Stomach smooth muscle (tissue), 2 donors: ENCODE results near the gene ETV3L.

ENCODE experiments used
- H3K27ac ChIP-seq: one replicate; pipeline ENCODE4 v1.7.0; 2013; ENCODE audit warnings: mild to moderate bottlenecking, low read length, inconsistent platforms
- H3K27me3 ChIP-seq, 2 donors: one replicate each; pipeline ENCODE4 v1.7.0; 2013; ENCODE audit warnings: low read length in 2 of 2; ENCODE audit not compliant: insufficient read depth in 2 of 2, control insufficient read depth in 1 of 2
- H3K36me3 ChIP-seq, 2 donors: one replicate each; pipeline ENCODE4 v1.7.0; 2013; ENCODE audit warnings: low read length in 2 of 2; ENCODE audit not compliant: control insufficient read depth in 2 of 2, insufficient read depth in 2 of 2
- H3K4me1 ChIP-seq: one replicate; pipeline ENCODE4 v1.7.0; 2013; ENCODE audit warnings: low read length; ENCODE audit not compliant: control insufficient read depth, insufficient read depth
- H3K4me3 ChIP-seq, 2 donors: one replicate each; pipeline ENCODE4 v1.7.0; 2013; ENCODE audit warnings: low read length in 2 of 2
- H3K9ac ChIP-seq, 2 donors: one replicate each; pipeline ENCODE4 v1.7.0; 2013; ENCODE audit warnings: low read length in 2 of 2, mild to moderate bottlenecking in 1 of 2
- H3K9me3 ChIP-seq, 2 donors: one replicate each; pipeline ENCODE4 v1.7.0; 2013; ENCODE audit warnings: low read length in 2 of 2; ENCODE audit not compliant: control insufficient read depth in 2 of 2
- donor health status: healthy.
- donor health status: Pancreatic carcinoma.

Gene ETV3L

DNA sequence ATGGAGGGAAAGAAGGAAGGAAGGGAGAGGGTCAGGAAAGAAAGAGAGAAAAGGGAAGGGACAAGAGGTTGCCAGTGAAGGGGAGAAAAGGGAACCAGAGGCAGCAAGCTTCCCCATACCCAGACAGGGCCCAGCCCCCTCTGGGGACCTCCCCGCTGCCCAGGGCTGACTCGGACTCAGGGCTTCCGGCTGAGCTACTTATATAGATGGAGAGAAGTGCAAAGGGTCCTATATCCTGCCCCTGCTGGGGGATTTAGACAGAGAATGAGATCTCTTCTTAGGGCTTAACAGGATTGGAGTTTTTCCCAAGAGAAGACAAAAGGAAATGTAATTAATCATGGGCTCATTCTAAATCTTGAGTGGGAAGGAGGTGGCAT is at the start of gene ETV3L:
TSS of gene ETV3L (minus strand) at position 176 of the 377 bp plus-strand sequence. CDS start 285 bp downstream, outside the sequence.
- Histone ChIP-seq H3K27me3 (peaks cover 0 to 7% of the 10 kb centered on the region in 2 donors), H3K4me3 (no peak within 1 kb of the TSS), H3K27ac (no peak within 1 kb of the TSS), H3K9ac (no peak within 1 kb of the TSS), H3K4me1 (no peaks in the 10 kb centered on the region), H3K9me3 (no peaks in the 10 kb centered on the region), H3K36me3 (no peaks in the 10 kb centered on the region)

DNA sequence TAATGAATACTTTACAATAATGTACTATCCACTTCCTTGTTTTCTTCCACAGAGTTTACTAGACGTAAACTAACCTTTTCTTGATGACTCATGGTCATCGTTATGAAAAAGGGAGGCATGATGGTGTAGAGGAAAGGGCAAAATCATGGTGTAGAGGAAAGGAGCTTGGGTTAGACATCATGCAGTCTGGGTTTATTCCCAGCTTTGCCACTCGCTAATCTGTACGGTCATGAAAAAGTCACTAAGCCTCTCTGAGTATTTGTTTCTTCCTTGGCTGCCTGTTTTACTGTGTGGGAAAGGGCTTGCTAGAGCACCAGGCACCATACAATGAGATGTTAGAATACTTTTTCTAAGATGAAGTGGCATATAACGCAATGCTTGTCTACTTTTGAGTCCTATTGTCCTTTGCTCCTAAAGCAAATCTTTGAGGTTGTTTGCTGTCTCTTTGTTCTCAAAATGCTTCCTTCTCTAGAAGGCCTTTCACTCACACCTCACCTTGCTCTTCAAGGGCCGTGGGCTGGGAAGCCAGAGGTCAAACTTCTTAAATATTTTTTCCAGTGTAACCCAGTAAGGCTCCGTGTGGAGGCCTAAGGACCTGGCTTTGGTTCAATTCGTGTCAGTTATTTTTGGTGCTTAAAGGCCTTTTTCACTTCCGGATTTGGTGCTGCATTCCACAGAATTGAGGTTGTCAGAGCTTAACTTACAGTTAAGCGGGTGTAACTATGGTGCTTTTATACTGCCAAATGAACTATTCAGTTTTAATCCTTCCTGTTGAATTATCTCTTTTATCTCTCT is 48.5 kb upstream of the ETV3L start:
- Histone ChIP-seq H3K27ac (no peak overlapping the region), H3K4me3 (no peak overlapping the region), H3K36me3 (no peaks in the 10 kb centered on the region), H3K9me3 (no peaks in the 10 kb centered on the region), H3K9ac (no peak overlapping the region), H3K4me1 (no peaks in the 10 kb centered on the region), H3K27me3 (no peaks in the 10 kb centered on the region)

- H3K9ac ChIP-seq = no peak overlapping the region
Observed at GRCh38 chr1:157147037-157147436, 47.4 kb upstream of the ETV3L start.

DNA sequence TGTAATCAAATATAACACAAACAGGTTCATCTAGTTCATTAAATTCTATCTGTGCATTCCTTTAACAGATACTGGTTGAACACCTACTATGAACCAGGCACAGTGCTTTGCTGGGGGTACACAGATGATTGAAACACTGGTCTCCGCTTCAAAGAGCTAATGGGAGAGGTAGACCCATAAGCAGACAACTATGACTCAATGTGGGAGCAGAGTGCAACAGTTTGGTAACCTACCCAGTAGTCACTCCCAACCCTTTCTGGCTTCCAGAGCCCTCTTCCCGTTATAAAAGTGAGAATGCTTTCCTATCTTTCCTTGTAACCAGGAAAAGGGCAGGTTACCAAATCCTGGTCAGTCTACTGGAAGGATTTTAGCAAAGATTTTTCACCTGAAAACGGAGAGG is 46.6 kb upstream of the ETV3L start:
- Histone ChIP-seq H3K27ac (no peak overlapping the region), H3K9ac (no peak overlapping the region), H3K9me3 (no peaks in the 10 kb centered on the region), H3K36me3 (no peaks in the 10 kb centered on the region), H3K4me1 (no peaks in the 10 kb centered on the region), H3K4me3 (no peak overlapping the region), H3K27me3 (no peaks in the 10 kb centered on the region)

More at GRCh38 chr1:157147037-157147436, 47.4 kb upstream of the ETV3L start:
- H3K9me3 ChIP-seq = no peaks in the 10 kb centered on the region
- H3K4me1 ChIP-seq = no peaks in the 10 kb centered on the region
- H3K27ac ChIP-seq = no peak overlapping the region
- no peaks in the 10 kb centered on the region for H3K27me3 ChIP-seq
- no peak overlapping the region for H3K4me3 ChIP-seq
- no peaks in the 10 kb centered on the region for H3K36me3 ChIP-seq

DNA sequence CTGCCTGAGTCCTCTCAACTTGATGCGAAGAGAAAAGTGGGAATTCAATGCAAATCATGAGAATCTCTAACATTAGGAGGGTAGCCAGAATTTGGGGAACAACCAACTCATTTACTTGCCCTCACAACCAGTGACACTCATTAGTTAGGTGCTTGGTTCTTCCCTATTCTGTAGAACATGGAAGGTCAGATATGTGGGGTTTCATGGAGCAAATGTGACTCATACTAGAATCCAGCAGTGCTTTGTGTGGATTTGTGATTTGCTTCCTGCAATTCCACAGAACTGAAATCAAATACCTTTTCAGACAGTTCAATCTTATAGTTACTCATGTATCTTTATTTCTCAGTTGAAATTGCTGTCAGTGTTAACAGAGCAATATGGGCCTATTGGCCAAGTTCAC is 45.5 kb upstream of the ETV3L start:
- no peaks in the 10 kb centered on the region for H3K27me3 ChIP-seq
- H3K36me3 ChIP-seq = no peaks in the 10 kb centered on the region
- H3K4me3 ChIP-seq = no peak overlapping the region

GRCh38 chr1:157144509-157144908 is 44.9 kb upstream of the ETV3L start:
- no peak overlapping the region for H3K27ac ChIP-seq
- H3K4me3 ChIP-seq = no peak overlapping the region
- no peaks in the 10 kb centered on the region for H3K9me3 ChIP-seq
- H3K27me3 ChIP-seq = no peaks in the 10 kb centered on the region
- no peaks in the 10 kb centered on the region for H3K4me1 ChIP-seq
- no peaks in the 10 kb centered on the region for H3K36me3 ChIP-seq
- no peak overlapping the region for H3K9ac ChIP-seq

More for the DNA sequence above, 45.5 kb upstream of the ETV3L start:
- Histone ChIP-seq H3K27ac (no peak overlapping the region), H3K4me1 (no peaks in the 10 kb centered on the region), H3K9ac (no peak overlapping the region), H3K9me3 (no peaks in the 10 kb centered on the region)

GRCh38 chr1:157142765-157143423 is 43.3 kb upstream of the ETV3L start:
- Histone ChIP-seq H3K4me3 (no peak overlapping the region), H3K4me1 (peaks cover 8% of the 10 kb centered on the region), H3K27me3 (no peaks in the 10 kb centered on the region), H3K36me3 (no peaks in the 10 kb centered on the region), H3K9ac (no peak overlapping the region), H3K27ac (no peak overlapping the region), H3K9me3 (no peaks in the 10 kb centered on the region)

DNA sequence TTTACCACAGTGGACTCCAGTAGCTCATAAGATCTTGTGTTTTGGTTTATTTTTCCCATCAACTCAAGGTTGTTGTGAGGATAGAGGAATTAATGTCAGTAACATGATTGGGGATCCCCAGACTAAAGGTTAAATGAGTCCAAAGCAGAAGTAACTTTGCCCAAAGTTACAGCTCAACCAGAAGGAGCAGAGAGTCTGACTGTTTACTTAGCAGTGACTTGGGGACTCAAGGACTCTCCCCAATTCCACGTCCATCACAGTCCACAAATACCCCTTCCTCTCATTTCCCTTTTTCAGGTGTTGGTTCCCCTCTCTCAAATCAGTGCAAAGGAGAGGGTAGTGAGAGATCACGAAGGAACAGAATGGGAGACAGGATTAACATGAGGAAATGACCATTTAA is 42.6 kb upstream of the ETV3L start:
- Histone ChIP-seq H3K4me3 (no peak overlapping the region), H3K36me3 (no peaks in the 10 kb centered on the region), H3K27ac (no peak overlapping the region)

GRCh38 chr1:157141212-157141855 is 41.7 kb upstream of the ETV3L start:
- Histone ChIP-seq H3K4me1 (peaks cover 18% of the 10 kb centered on the region), H3K27me3 (no peaks in the 10 kb centered on the region), H3K36me3 (no peaks in the 10 kb centered on the region), H3K4me3 (no peak overlapping the region), H3K9ac (no peak overlapping the region), H3K9me3 (no peaks in the 10 kb centered on the region), H3K27ac (no peak overlapping the region)

More for the DNA sequence above, 42.6 kb upstream of the ETV3L start:
- peaks cover 11% of the 10 kb centered on the region for H3K4me1 ChIP-seq
- H3K9ac ChIP-seq = no peak overlapping the region
- H3K27me3 ChIP-seq = no peaks in the 10 kb centered on the region
- H3K9me3 ChIP-seq = no peaks in the 10 kb centered on the region

GRCh38 chr1:157140063-157140588 is 40.5 kb upstream of the ETV3L start:
- Histone ChIP-seq H3K27ac (no peak overlapping the region), H3K9me3 (no peaks in the 10 kb centered on the region), H3K9ac (no peak overlapping the region), H3K27me3 (no peaks in the 10 kb centered on the region), H3K4me3 (no peak overlapping the region), H3K4me1 (peaks cover 18% of the 10 kb centered on the region), H3K36me3 (peaks cover 2 to 9% of the 10 kb centered on the region in 2 donors)
